Activated T-helper 1 cell treated with anti-CD3 and anti-CD28 coated beads, Interleukin-12 subunit alpha, Interleukin-12 subunit beta, Interleukin-2, Interleukin-4 antibody, amounts not matched to agents 30 ng/mL and 10 ng/mL and 1 ng/mL, durations not matched to agents 14 hours and 24 hours and 36 hours (primary cell): ENCODE data around the gene SLC1A1. TPM values are rescaled to one million over a fixed set of nuclear protein-coding genes. Genes with fewer than 3 reads are reported as not detected.

Experiments used
- DNase-seq: peaks from one replicate; pipeline ENCODE4 v3.0.0; 2021; ENCODE audit warnings: low spot score
- H3K27ac Mint-ChIP-seq: one replicate; pipeline ENCODE4 v1.8.0; 2021; ENCODE audit warnings: mild to moderate bottlenecking, mixed read lengths
- H3K27me3 Mint-ChIP-seq: one replicate; pipeline ENCODE4 v1.8.0; 2022; ENCODE audit warnings: mild to moderate bottlenecking, moderate library complexity, mixed read lengths; ENCODE audit not compliant: insufficient read depth
- H3K36me3 Mint-ChIP-seq: one replicate; pipeline ENCODE4 v1.8.0; 2021; ENCODE audit warnings: low read depth, mixed read lengths
- H3K4me1 Mint-ChIP-seq: one replicate; pipeline ENCODE4 v1.8.0; 2021; ENCODE audit warnings: low read depth, mixed read lengths
- H3K4me3 Mint-ChIP-seq: one replicate; pipeline ENCODE4 v1.8.0; 2021; ENCODE audit warnings: mild to moderate bottlenecking, moderate library complexity, mixed read lengths
- H3K9me3 Mint-ChIP-seq: one replicate; pipeline ENCODE4 v1.8.0; 2021; ENCODE audit warnings: mixed read lengths
- intact Hi-C: fragments of 100-400 bp; cut with micrococcal nuclease; formaldehyde crosslinking; loops from one replicate; pipeline ENCODE4 v1.15.1; 2024
- total RNA-seq: library from RNA; stranded (reverse); gene quantifications from 2 replicates; pipeline ENCODE4 v1.2.3, GENCODE V29; 2022

The SLC1A1 gene
- total RNA-seq, 1 donor from 2014 or later, result not detected

DNA sequence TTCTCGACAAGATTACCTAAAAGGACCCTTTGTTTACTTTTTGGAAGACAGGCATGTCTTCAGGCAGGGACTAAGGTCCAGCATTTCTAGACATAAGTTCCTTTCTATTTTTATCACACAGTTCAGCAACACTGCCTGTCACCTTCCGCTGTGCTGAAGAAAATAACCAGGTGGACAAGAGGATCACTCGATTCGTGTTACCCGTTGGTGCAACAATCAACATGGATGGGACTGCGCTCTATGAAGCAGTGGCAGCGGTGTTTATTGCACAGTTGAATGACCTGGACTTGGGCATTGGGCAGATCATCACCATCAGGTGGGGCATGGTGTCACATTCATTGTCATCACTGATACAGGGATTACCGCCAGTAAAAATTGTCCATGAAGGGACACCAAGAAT, 86.2 kb downstream of the SLC1A1 start:
- H3K27me3 Mint-ChIP-seq, result no peaks in the 10 kb centered on the region
- intact Hi-C loops, result no loop called here
- no peaks in the 10 kb centered on the region for H3K9me3 Mint-ChIP-seq
- no peak overlapping the region for H3K4me3 Mint-ChIP-seq
- H3K36me3 Mint-ChIP-seq, result no peaks in the 10 kb centered on the region
- no peak for DNase-seq
- peaks cover 32% of the 10 kb centered on the region for H3K4me1 Mint-ChIP-seq
- H3K27ac Mint-ChIP-seq, result no peak overlapping the region

GRCh38 chr9:4579001-4579400, 88.7 kb downstream of the SLC1A1 start:
- intact Hi-C loops, result no loop called here

DNA sequence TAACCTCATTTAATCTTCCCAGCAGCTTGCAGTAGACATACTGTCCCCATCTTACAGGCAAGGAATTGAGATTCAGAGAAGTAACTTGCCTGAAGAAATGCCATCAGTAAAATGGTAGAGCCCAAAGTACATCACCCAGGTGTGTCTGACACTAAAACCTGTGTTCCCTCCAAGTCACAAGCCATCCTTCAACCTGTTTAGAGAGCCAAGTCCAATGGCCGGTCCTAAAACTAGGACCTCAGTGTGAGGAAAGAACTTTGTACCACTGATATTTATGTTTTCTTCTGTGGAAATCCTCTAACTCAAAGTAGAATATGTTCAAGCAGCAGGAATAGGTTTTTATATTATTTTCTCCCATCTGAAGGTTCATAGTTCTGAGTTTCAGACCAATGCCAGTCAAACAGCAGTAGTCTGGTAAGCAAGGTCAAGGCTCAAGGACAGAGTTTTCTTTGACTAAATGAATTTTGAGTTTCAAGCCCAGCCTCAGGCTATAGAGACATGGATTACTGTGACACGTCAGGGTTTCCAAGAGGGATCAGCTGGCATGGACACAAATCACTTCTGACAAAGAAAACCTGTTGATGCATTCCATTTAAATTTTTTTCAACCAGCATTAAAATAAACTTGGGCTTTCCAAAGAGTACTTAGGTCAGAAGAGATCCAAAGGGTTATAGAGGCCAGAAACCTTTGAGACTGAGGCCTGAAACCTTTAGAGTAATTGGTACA, 90.9 kb downstream of the SLC1A1 start:
- DNase-seq, result no peak
- H3K27ac Mint-ChIP-seq, result no peak overlapping the region
- H3K9me3 Mint-ChIP-seq, result no peaks in the 10 kb centered on the region
- H3K4me3 Mint-ChIP-seq, result no peak overlapping the region
- no peaks in the 10 kb centered on the region for H3K4me1 Mint-ChIP-seq
- H3K36me3 Mint-ChIP-seq, result no peaks in the 10 kb centered on the region
- intact Hi-C loops, result no loop called here
- no peaks in the 10 kb centered on the region for H3K27me3 Mint-ChIP-seq

More at GRCh38 chr9:4579001-4579400, 88.7 kb downstream of the SLC1A1 start:
- Mint-ChIP-seq H3K36me3 (no peaks in the 10 kb centered on the region), H3K9me3 (no peaks in the 10 kb centered on the region), H3K27me3 (no peaks in the 10 kb centered on the region), H3K27ac (no peak overlapping the region), H3K4me1 (peaks cover 11% of the 10 kb centered on the region), H3K4me3 (no peak overlapping the region)
- no peak for DNase-seq

DNA sequence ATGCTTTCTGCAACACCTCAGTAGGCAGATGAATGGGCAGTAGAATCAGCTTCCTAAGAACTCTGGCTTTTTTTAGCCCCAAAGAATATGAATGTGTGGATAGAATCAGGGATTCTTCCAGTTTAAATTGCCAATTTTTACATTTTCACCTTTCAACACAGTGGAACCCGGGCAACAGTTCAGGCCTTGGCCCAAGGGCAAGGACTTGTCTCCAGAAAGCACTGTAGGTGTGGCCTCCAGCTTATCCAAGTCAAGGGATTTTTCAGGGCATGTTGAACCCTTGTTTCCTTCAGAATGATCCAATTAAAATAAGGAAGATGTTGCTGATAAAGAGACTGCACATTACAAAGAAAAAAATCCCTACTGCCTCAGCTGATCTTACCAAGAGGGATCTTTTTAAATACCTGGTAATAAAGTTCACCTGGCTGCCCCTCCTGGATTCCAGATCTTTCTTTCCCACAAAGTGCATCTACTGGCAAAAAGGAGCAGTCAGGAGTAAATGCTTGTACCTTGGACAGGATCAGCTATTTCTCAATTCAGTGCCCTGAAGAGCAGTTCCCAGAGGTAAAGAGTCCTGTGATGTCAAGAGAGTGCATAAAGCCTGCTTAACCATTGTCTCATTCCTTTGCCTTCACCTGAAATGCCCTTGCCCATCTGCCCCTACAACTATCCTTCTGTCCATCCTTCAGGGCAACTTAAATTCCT, 91.7 kb downstream of the SLC1A1 start:
- intact Hi-C loops, result no loop called here
- no peak overlapping the region for H3K4me3 Mint-ChIP-seq
- no peaks in the 10 kb centered on the region for H3K4me1 Mint-ChIP-seq
- no peak for DNase-seq
- no peak overlapping the region for H3K27ac Mint-ChIP-seq
- no peaks in the 10 kb centered on the region for H3K9me3 Mint-ChIP-seq
- H3K27me3 Mint-ChIP-seq, result no peaks in the 10 kb centered on the region
- H3K36me3 Mint-ChIP-seq, result no peaks in the 10 kb centered on the region

GRCh38 chr9:4583001-4583400, 92.7 kb downstream of the SLC1A1 start:
- no peaks in the 10 kb centered on the region for H3K27me3 Mint-ChIP-seq
- H3K4me3 Mint-ChIP-seq, result no peak overlapping the region
- H3K36me3 Mint-ChIP-seq, result no peaks in the 10 kb centered on the region
- no peaks in the 10 kb centered on the region for H3K4me1 Mint-ChIP-seq
- no peak overlapping the region for H3K27ac Mint-ChIP-seq
- no peaks in the 10 kb centered on the region for H3K9me3 Mint-ChIP-seq
- no peak for DNase-seq
- intact Hi-C loops, result no loop called here

- H3K4me3 Mint-ChIP-seq, result no peak overlapping the region
- intact Hi-C loops, result no loop called here
- H3K4me1 Mint-ChIP-seq, result no peaks in the 10 kb centered on the region
- no peak for DNase-seq
- no peaks in the 10 kb centered on the region for H3K36me3 Mint-ChIP-seq
- no peak overlapping the region for H3K27ac Mint-ChIP-seq
- H3K27me3 Mint-ChIP-seq, result no peaks in the 10 kb centered on the region
- no peaks in the 10 kb centered on the region for H3K9me3 Mint-ChIP-seq
These were observed 94.4 kb downstream of the SLC1A1 start for GRCh38 chr9:4584636-4585035.

- Mint-ChIP-seq H3K9me3 (no peaks in the 10 kb centered on the region), H3K4me3 (no peak overlapping the region), H3K27me3 (no peaks in the 10 kb centered on the region), H3K36me3 (no peaks in the 10 kb centered on the region), H3K4me1 (no peaks in the 10 kb centered on the region), H3K27ac (no peak overlapping the region)
- intact Hi-C loops, result no loop called here
- DNase-seq, result no peak
These were observed 94.9 kb downstream of the SLC1A1 start for GRCh38 chr9:4585135-4585534.

GRCh38 chr9:4588721-4589120, 98.5 kb downstream of the SLC1A1 start:
- H3K4me3 Mint-ChIP-seq, result no peak overlapping the region
- H3K27ac Mint-ChIP-seq, result no peak overlapping the region
- H3K27me3 Mint-ChIP-seq, result no peaks in the 10 kb centered on the region
- no peaks in the 10 kb centered on the region for H3K36me3 Mint-ChIP-seq
- intact Hi-C loops, result no loop called here
- H3K9me3 Mint-ChIP-seq, result no peaks in the 10 kb centered on the region
- H3K4me1 Mint-ChIP-seq, result no peaks in the 10 kb centered on the region
- DNase-seq, result no peak

DNA sequence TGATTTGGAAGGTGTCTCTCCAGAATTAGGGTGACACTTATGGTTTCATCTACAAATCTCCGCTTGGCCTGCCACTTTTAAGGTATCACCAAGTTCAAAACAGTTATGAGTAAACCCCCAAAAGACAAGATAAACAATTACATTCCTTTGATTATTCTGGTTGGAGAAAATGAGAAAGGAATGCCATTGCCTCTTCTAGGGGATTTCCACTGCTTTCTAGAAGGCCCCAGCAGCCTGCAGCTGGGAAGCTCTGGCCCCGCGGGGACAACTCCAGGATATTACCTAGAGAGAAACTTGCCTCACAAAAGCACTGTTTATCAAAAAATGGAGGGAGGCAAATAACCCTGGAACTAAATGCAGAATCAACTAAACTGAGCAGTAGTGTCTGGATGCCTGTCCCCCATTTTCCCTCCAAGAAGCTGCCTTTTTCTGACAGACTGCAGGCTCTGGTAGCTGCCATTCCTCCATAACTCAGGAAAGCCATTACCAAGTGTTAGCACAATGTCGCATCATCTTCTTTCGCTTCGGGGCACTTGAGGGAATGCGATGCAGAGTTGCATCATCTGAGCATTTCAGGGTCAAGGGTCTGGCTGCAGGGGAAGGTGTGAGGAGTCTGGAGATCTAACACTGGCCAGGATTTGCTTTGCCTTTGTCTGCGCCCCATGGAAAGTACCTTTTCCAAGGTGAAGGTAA, 100.3 kb downstream of the SLC1A1 start:
- peaks cover 6% of the 10 kb centered on the region for H3K4me1 Mint-ChIP-seq
- H3K27ac Mint-ChIP-seq, result no peak overlapping the region
- no peaks in the 10 kb centered on the region for H3K27me3 Mint-ChIP-seq
- H3K9me3 Mint-ChIP-seq, result no peaks in the 10 kb centered on the region
- intact Hi-C loops, result no loop called here
- DNase-seq, result no peak
- H3K4me3 Mint-ChIP-seq, result no peak overlapping the region
- H3K36me3 Mint-ChIP-seq, result no peaks in the 10 kb centered on the region

DNA sequence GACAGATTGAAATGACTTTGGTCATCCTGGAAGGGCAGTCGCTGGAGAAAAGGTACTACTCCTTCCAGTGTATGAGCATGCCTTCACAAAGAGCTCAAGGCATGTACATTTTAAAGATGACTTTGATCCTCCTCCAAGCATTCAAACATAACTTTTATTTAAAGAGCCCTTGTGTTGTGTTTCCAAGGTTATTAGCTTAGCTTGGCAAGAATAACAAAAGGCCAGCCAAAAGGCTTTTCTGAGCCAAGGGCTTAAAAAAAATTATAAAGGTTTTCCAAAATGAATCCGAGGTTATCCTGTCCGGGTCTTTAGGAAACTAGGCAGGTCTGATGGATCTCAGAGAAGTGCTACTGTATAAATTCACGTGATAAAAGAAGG, 100.8 kb downstream of the SLC1A1 start:
- Mint-ChIP-seq H3K36me3 (no peaks in the 10 kb centered on the region), H3K4me3 (no peak overlapping the region)
- intact Hi-C loops, result no loop called here

GRCh38 chr9:4592295-4592694, 102.0 kb downstream of the SLC1A1 start:
- H3K27me3 Mint-ChIP-seq, result no peaks in the 10 kb centered on the region
- no peak overlapping the region for H3K4me3 Mint-ChIP-seq
- no peaks in the 10 kb centered on the region for H3K9me3 Mint-ChIP-seq
- H3K36me3 Mint-ChIP-seq, result no peaks in the 10 kb centered on the region
- no peak for DNase-seq
- peaks cover 17% of the 10 kb centered on the region for H3K4me1 Mint-ChIP-seq
- intact Hi-C loops, result no loop called here
- no peak overlapping the region for H3K27ac Mint-ChIP-seq

More for the DNA sequence above, 100.8 kb downstream of the SLC1A1 start:
- Mint-ChIP-seq H3K4me1 (peaks cover 7% of the 10 kb centered on the region), H3K27ac (no peak overlapping the region), H3K9me3 (no peaks in the 10 kb centered on the region), H3K27me3 (no peaks in the 10 kb centered on the region)
- DNase-seq, result no peak

GRCh38 chr9:4592886-4593285, 102.6 kb downstream of the SLC1A1 start:
- Mint-ChIP-seq H3K27me3 (no peaks in the 10 kb centered on the region), H3K9me3 (no peaks in the 10 kb centered on the region), H3K4me1 (peaks cover 17% of the 10 kb centered on the region), H3K27ac (no peak overlapping the region), H3K4me3 (no peak overlapping the region), H3K36me3 (no peaks in the 10 kb centered on the region)
- intact Hi-C loops, result no loop called here
- no peak for DNase-seq

DNA sequence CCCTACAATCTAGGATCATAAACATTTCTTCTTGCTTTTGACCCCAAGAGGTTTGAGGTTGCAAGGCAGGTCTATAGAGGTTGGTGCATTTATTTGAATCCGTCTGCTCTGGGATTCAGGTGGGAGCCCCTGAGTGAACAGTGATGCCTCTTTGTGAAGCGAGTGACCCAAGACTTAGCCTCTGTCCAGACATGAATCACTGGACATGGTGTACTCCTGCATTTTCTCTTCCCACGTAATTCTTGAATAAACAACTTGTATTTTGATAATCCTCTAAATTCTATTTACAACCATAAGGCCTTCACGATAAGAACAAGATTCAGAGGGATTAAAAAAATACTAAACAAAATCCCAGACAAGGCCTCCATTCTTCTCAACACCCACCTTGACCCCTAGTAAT, 104.3 kb downstream of the SLC1A1 start:
- no peaks in the 10 kb centered on the region for H3K36me3 Mint-ChIP-seq
- no peak overlapping the region for H3K27ac Mint-ChIP-seq
- H3K27me3 Mint-ChIP-seq, result no peaks in the 10 kb centered on the region
- peaks cover 17% of the 10 kb centered on the region for H3K4me1 Mint-ChIP-seq
- H3K4me3 Mint-ChIP-seq, result no peak overlapping the region
- no peaks in the 10 kb centered on the region for H3K9me3 Mint-ChIP-seq
- intact Hi-C loops, result no loop called here
- DNase-seq, result no peak
